GM12875 (cell line): ENCODE data around the gene CACNA1C.

ENCODE experiments used
- H3K4me3 ChIP-seq: one replicate; pipeline ENCODE4 v1.5.1; 2011; ENCODE audit warnings: low read depth, low read length, control low read depth
- CTCF ChIP-seq: IDR thresholded peaks from 2 replicates; pipeline ENCODE4 v1.5.1; 2011; ENCODE audit warnings: low read depth, mild to moderate bottlenecking, control low read depth, inconsistent platforms, low read length, moderate library complexity, borderline replicate concordance; ENCODE audit not compliant: insufficient read depth

The CACNA1C gene

DNA sequence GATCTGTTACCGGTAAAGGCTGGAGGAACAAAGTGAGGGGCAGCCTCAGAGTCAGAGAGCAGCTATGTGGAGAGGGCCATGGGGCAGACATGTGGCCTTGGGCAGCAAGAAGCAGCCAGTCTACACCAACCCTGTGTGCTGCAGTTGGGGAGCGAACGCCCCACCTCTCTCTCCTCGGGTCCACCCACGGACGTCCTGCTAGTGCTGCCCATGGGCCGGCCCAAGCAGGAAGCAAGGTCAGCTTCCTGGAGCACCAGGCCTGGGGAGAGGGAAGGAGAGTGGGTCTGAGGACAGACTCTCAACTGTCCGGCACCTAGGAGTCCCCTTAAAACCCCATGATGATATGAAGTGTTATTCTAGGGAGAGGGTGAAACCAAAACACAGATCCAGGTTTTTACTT lies 487.2 kb downstream of the CACNA1C start:
- H3K4me3 ChIP-seq = no peak overlapping the region
- TF ChIP-seq CTCF = no peak

- no peak for TF ChIP-seq CTCF
- H3K4me3 ChIP-seq = no peak overlapping the region
Observed at GRCh38 chr12:2540535-2540941, 487.8 kb downstream of the CACNA1C start.

GRCh38 chr12:2541631-2542204 lies 488.9 kb downstream of the CACNA1C start:
- H3K4me3 ChIP-seq = no peak overlapping the region
- TF ChIP-seq CTCF = no peak

- TF ChIP-seq CTCF = no peak
Observed at GRCh38 chr12:2543801-2544200, 491.0 kb downstream of the CACNA1C start.

GRCh38 chr12:2544230-2544629 lies 491.4 kb downstream of the CACNA1C start:
- TF ChIP-seq CTCF = no peak
- no peak overlapping the region for H3K4me3 ChIP-seq

More at GRCh38 chr12:2543801-2544200, 491.0 kb downstream of the CACNA1C start:
- no peak overlapping the region for H3K4me3 ChIP-seq

DNA sequence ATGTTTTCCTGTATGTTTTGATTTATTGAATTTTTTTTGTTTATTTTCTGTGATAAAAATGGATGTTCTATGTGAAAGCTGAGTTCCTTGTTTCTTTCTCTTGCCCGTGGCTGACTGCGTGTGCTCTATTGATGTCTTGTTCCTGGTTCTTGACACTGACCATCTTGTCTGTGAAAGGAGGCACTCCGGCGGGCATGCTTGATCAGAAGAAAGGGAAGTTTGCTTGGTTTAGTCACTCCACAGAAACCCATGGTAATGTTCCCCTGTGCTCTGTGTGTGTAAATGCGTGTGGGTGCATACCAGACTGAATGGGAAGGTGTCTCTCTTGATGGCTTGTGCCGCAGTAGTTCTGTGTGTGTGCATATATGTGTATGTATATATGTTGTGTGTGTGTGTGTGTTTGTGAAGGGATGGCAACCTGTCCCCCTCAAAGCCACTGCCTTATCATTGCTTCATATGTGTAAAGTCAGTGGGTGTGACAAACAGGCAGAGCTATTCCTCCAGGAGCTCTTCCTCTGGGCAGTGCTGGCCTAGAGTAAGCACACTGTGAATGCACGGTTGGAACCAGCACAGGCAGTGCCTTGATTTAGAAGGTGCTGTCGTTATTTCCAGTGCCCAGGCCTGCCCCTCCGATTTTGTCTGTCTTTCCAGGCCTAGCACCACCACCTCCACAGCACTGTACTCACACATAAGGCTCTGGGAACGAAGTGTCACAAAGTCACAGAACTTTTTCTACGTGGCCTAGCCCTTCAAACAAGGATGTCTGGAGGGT lies 494.7 kb downstream of the CACNA1C start:
- no peak for TF ChIP-seq CTCF
- no peak overlapping the region for H3K4me3 ChIP-seq

GRCh38 chr12:2548081-2548480 lies 495.3 kb downstream of the CACNA1C start:
- no peak overlapping the region for H3K4me3 ChIP-seq
- TF ChIP-seq CTCF = no peak
